HUES48 (cell line): Measurements from ENCODE around the gene LRRTM4.

Source experiments
- H3K27ac ChIP-seq: one replicate; pipeline ENCODE4 v1.7.0; 2013; ENCODE audit warnings: low read depth, low read length, inconsistent platforms
- H3K27me3 ChIP-seq: 2 replicates; pipeline ENCODE4 v1.6.1; 2013; ENCODE audit warnings: mild to moderate bottlenecking, low read length; ENCODE audit not compliant: control insufficient read depth, insufficient read depth
- H3K36me3 ChIP-seq: 2 replicates; pipeline ENCODE4 v1.6.1; 2013; ENCODE audit warnings: low read length; ENCODE audit not compliant: control insufficient read depth, insufficient read depth
- H3K4me1 ChIP-seq: 2 replicates; pipeline ENCODE4 v1.6.1; 2013; ENCODE audit warnings: mild to moderate bottlenecking, low read length; ENCODE audit not compliant: control insufficient read depth, insufficient read depth
- H3K4me3 ChIP-seq: 2 replicates; pipeline ENCODE4 v1.5.1; 2013; ENCODE audit warnings: mild to moderate bottlenecking, low read depth, low read length
- H3K9ac ChIP-seq: 2 replicates; pipeline ENCODE4 v1.6.1; 2013; ENCODE audit warnings: mild to moderate bottlenecking, low read depth, low read length, moderate library complexity
- H3K9me3 ChIP-seq: 2 replicates; pipeline ENCODE4 v1.6.1; 2013; ENCODE audit warnings: low read length; ENCODE audit not compliant: control insufficient read depth, insufficient read depth

LRRTM4 gene

DNA sequence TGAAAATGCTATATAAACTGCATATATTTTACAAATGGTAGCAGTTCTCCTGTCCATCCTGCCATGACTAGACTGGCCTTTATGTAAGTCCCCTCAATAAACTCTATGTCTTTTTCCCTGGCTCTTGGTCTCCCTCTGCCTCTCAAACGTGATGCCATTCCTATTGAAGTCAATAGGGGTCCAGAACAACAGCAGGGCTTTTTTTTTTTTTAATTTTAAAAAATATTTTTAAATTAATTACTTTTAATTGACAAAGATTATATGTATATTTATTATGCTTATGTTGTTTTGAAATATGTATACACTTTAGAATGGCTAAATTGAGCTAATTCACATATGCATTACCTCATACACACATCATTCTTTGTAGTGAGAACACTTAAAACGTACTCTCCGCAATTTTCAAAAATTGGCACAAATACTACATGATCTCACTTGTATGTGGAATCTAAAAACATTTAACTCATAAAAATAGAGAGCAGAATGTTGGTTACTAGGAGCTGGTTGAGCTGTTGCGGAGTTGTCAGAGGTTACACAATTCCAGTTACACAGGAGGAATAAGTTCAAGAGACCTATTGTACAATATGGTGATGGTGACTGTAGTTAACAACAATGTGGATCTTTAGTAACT is 123.1 kb downstream of the LRRTM4 start:
- Histone ChIP-seq H3K9me3 (no peaks in the 10 kb centered on the region), H3K27me3 (no peaks in the 10 kb centered on the region)

DNA sequence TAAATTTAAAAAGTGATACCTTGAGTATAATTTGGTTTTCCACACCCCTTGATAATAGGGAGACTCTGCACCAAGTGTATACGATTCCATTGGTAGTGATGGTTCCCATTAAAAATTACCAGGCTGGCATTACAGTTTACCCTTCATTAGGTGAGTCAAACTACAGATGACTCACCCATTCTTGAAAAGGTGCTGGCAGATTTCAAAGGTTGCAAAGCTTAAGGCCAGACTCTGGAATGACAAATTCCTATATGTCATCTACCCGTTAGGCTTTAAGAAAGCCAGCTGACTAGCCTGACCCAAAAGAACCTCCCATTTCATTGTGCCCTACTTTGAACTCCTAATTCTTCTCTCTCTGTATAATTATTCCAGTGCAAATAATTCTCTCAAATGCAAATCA is 124.4 kb downstream of the LRRTM4 start:
- Histone ChIP-seq H3K9ac (no peak overlapping the region), H3K4me3 (no peak overlapping the region), H3K4me1 (peaks cover 33% of the 10 kb centered on the region), H3K9me3 (no peaks in the 10 kb centered on the region), H3K27me3 (no peaks in the 10 kb centered on the region), H3K36me3 (no peaks in the 10 kb centered on the region), H3K27ac (no peak overlapping the region)

More for the DNA sequence above, 123.1 kb downstream of the LRRTM4 start:
- Histone ChIP-seq H3K4me3 (no peak overlapping the region), H3K9ac (no peak overlapping the region), H3K36me3 (no peaks in the 10 kb centered on the region), H3K27ac (no peak overlapping the region), H3K4me1 (peaks cover 26% of the 10 kb centered on the region)

DNA sequence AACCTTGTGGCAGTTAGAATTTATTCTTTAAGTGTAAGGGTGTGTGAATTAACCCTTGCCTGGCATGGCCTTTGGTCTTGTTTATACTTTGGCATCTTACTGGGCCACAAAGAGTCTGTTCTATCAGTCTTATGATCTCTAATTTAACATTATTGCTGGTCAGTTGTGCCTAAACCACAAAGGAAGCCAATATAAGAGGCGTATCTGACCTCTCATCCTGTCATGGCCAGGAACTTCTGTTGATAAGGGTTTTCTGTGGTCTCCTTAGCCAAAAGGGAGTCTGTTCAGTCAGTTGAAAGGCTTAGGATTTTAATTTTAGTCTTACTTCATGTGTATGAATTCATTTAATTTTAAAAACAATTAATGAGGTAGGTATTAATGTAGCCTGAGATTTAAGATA is 127.2 kb downstream of the LRRTM4 start:
- Histone ChIP-seq H3K27me3 (no peaks in the 10 kb centered on the region), H3K27ac (no peak overlapping the region), H3K4me1 (peaks cover 26% of the 10 kb centered on the region), H3K4me3 (no peak overlapping the region), H3K36me3 (no peaks in the 10 kb centered on the region), H3K9ac (no peak overlapping the region), H3K9me3 (no peaks in the 10 kb centered on the region)

GRCh38 chr2:77391119-77391518 is 131.1 kb downstream of the LRRTM4 start:
- H3K27me3 ChIP-seq: no peaks in the 10 kb centered on the region
- no peak overlapping the region for H3K9ac ChIP-seq
- H3K36me3 ChIP-seq: no peaks in the 10 kb centered on the region
- peaks cover 37% of the 10 kb centered on the region for H3K4me1 ChIP-seq
- no peak overlapping the region for H3K27ac ChIP-seq
- no peaks in the 10 kb centered on the region; the same call in 1 of the 2 replicates for H3K9me3 ChIP-seq
- H3K4me3 ChIP-seq: no peak overlapping the region

DNA sequence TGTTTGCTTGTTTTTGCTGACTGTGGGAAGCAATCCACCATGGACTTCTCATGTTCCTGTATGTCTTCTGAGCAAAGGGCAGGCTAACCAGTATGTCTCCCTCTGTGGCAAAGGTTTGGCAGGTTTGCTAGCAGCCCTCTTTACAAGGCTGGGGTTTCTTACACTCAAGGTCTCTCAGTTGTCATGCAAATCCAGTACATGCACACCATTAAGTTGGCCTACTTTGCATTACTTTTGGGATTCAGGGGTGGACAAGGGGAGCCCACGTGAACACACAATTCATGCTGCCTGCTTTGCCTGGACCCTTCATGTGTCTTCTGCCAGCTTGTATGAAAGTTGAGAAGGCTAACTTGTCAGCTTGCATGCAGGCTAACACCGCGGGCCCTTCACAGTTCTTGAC is 134.9 kb downstream of the LRRTM4 start:
- peaks cover 23% of the 10 kb centered on the region for H3K4me1 ChIP-seq
- no peaks in the 10 kb centered on the region for H3K36me3 ChIP-seq
- no peak overlapping the region for H3K4me3 ChIP-seq
- no peaks in the 10 kb centered on the region for H3K27me3 ChIP-seq
- no peaks in the 10 kb centered on the region; the same call in 1 of the 2 replicates for H3K9me3 ChIP-seq
- H3K9ac ChIP-seq: no peak overlapping the region
- no peak overlapping the region for H3K27ac ChIP-seq

- Histone ChIP-seq H3K4me1 (no peaks in the 10 kb centered on the region), H3K9me3 (no peaks in the 10 kb centered on the region), H3K4me3 (no peak overlapping the region), H3K9ac (no peak overlapping the region), H3K36me3 (no peaks in the 10 kb centered on the region), H3K27ac (no peak overlapping the region), H3K27me3 (no peaks in the 10 kb centered on the region)
Measured at GRCh38 chr2:77372636-77373035, 149.5 kb downstream of the LRRTM4 start.

- no peak overlapping the region for H3K4me3 ChIP-seq
- H3K36me3 ChIP-seq: no peaks in the 10 kb centered on the region
- no peaks in the 10 kb centered on the region for H3K9me3 ChIP-seq
- no peaks in the 10 kb centered on the region for H3K4me1 ChIP-seq
- no peak overlapping the region for H3K27ac ChIP-seq
- no peak overlapping the region for H3K9ac ChIP-seq
- no peaks in the 10 kb centered on the region for H3K27me3 ChIP-seq
Measured at GRCh38 chr2:77370511-77370910, 151.7 kb downstream of the LRRTM4 start.

DNA sequence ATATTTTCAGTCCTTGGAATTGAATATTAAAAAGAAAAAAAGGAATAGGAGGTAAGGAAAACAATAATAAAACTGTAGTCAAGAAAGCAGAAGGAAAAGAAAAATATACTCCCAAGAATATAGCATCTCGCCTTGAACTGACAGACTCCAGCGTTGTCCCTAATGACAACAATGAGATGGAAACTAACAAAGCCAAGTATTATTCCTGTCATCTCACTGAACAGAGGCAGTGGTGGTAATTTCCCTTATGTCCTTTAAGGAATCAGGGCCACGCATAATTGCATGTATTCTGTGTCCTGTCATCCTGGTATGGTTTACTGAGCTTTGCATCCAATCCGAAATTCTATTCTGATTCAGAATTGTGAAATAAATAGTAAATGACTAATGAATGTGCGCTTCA is 158.9 kb downstream of the LRRTM4 start:
- H3K4me3 ChIP-seq: no peak overlapping the region
- no peaks in the 10 kb centered on the region for H3K9me3 ChIP-seq
- peaks cover 8% of the 10 kb centered on the region; the same call in 1 of the 2 replicates for H3K4me1 ChIP-seq
- H3K27me3 ChIP-seq: no peaks in the 10 kb centered on the region
- no peak overlapping the region for H3K9ac ChIP-seq
- no peak overlapping the region for H3K27ac ChIP-seq
- no peaks in the 10 kb centered on the region for H3K36me3 ChIP-seq

DNA sequence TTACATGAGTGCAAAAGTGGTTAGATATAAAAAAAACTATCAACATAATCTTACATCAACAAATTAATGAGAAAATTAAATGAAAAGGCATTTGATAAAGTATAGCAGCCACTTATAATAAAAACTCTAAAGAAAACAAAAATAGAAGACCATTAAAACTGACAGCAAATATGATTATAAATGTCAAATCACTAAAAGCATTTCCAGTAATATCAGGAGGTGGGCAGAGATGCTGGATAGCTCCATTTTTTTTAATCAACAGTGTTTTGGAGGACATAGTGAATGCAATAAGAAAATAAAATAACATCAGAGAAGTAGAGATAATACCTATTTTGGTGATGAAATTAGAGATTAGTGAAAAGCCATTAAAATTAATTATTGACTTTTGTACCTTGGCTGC is 173.4 kb downstream of the LRRTM4 start:
- H3K9ac ChIP-seq: no peak overlapping the region

DNA sequence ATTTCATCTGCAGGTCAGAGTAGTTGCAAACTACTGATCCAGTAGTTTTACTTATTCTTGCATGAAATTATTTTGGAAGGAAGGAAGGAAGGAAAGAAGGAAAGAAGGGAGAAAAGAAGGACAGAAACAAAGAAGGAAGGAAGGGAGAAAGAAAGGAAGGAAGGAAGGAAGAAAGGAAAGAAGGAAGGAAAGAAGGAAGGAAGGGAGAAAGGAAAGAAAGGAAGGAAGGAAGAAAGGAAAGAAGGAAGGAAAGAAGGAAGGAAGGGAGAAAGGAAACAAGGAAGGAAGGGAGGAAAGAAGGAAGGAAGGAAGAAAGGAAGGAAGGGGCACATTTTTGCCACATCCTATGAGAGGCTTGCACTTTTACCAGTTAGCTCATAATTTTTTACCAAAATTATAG is 186.2 kb downstream of the LRRTM4 start:
- Histone ChIP-seq H3K4me3 (no peak overlapping the region), H3K27ac (no peak overlapping the region), H3K27me3 (no peaks in the 10 kb centered on the region), H3K9ac (no peak overlapping the region), H3K4me1 (no peaks in the 10 kb centered on the region), H3K9me3 (peaks cover 18% of the 10 kb centered on the region), H3K36me3 (no peaks in the 10 kb centered on the region)

More for the DNA sequence above, 173.4 kb downstream of the LRRTM4 start:
- Histone ChIP-seq H3K9me3 (no peaks in the 10 kb centered on the region; the same call in 1 of the 2 replicates), H3K36me3 (no peaks in the 10 kb centered on the region), H3K4me1 (no peaks in the 10 kb centered on the region), H3K27ac (no peak overlapping the region), H3K27me3 (no peaks in the 10 kb centered on the region), H3K4me3 (no peak overlapping the region)

GRCh38 chr2:77328134-77328931 is 193.8 kb downstream of the LRRTM4 start:
- Histone ChIP-seq H3K27me3 (no peaks in the 10 kb centered on the region), H3K9me3 (peaks cover 4% of the 10 kb centered on the region), H3K4me3 (no peak overlapping the region), H3K4me1 (peaks cover 27% of the 10 kb centered on the region), H3K27ac (no peak overlapping the region), H3K9ac (no peak overlapping the region), H3K36me3 (no peaks in the 10 kb centered on the region)
